Thoracic aorta (tissue), 2 donors: ENCODE results near the gene ARAP2. TPM values are rescaled to one million over a fixed set of nuclear protein-coding genes. Genes with fewer than 3 reads are reported as not detected.

Experiments
- ATAC-seq: fragments of 150-250 bp; one replicate; pipeline ENCODE4 v1.8.0; 2017; ENCODE audit warnings: low read depth; ENCODE audit not compliant: insufficient number of reproducible peaks, low FRiP score
- DNase-seq: peaks from one replicate; pipeline ENCODE4 v3.0.0-alpha.2; 2020; ENCODE audit warnings: low spot score
- H3K27ac ChIP-seq, 2 donors: fragments of 200-600 bp; sonication (generic); 1 replicate in 1 of 2; 2 replicates in 1 of 2; pipeline ENCODE4 v1.5.1; 2016; ENCODE audit warnings: mild to moderate bottlenecking in 2 of 2, moderate library complexity in 2 of 2
- H3K27me3 ChIP-seq: fragments of 200-600 bp; sonication (generic); replicated peaks from 2 replicates; pipeline ENCODE4 v1.6.0; 2016; ENCODE audit warnings: mild to moderate bottlenecking; ENCODE audit not compliant: insufficient read depth
- H3K36me3 ChIP-seq: fragments of 200-600 bp; sonication (generic); one replicate; pipeline ENCODE4 v1.5.1; 2016
- H3K4me1 ChIP-seq, 2 donors: fragments of 200-600 bp; sonication (generic); 1 replicate in 1 of 2; 2 replicates in 1 of 2; pipeline versions ENCODE4 v1.5.1 to v1.6.0; 2016; ENCODE audit warnings: low read depth in 2 of 2, mild to moderate bottlenecking in 1 of 2; ENCODE audit not compliant: control insufficient read depth in 1 of 2
- H3K4me3 ChIP-seq: fragments of 200-600 bp; sonication (generic); 2 replicates; pipeline ENCODE4 v1.5.1; 2016; ENCODE audit warnings: mild to moderate bottlenecking
- H3K9me3 ChIP-seq: fragments of 200-600 bp; sonication (generic); 2 replicates; pipeline ENCODE4 v1.5.1; 2016
- total RNA-seq, 2 donors: library from RNA; depleted of rRNA; stranded (reverse); fragments of >200 nt; gene quantifications; one replicate each; pipeline versions ENCODE4 v1.1.0 to v1.2.3, GENCODE V29; 2016
- TF ChIP-seq, protein P1 (sequence below): fragments of 200-600 bp; sonication (generic); IDR thresholded peaks from one replicate; pipeline ENCODE4 v1.5.1; 2019; ENCODE audit warnings: antibody characterized with exemption

The ARAP2 gene
- total RNA-seq, 2 donors from 2014 or later = 8.3 to 25.3 TPM

DNA sequence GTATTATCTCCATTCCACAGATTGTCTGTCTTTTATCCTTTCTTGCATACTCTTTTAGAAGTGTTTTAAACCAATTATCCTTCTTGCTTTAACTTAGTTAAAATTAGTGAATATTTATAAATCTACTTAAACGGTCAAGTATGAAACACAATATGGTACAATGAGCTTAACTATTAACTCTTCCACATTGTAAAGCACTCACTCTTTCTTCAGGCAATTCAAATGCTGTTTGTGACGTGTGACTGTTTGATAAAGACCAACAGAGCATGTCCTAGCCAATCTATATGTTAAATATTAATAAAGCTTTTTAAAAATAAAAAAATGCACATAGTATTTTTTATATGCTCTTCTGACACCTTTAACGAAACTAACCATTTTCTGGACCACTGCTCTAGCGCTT is 192.7 kb downstream of the ARAP2 start:
- Histone ChIP-seq H3K27ac (no peak overlapping the region), H3K4me1 (no peaks in the 10 kb centered on the region), H3K36me3 (no peaks in the 10 kb centered on the region), H3K4me3 (no peak overlapping the region), H3K27me3 (no peaks in the 10 kb centered on the region), H3K9me3 (no peaks in the 10 kb centered on the region)
- TF ChIP-seq, protein P1, sequence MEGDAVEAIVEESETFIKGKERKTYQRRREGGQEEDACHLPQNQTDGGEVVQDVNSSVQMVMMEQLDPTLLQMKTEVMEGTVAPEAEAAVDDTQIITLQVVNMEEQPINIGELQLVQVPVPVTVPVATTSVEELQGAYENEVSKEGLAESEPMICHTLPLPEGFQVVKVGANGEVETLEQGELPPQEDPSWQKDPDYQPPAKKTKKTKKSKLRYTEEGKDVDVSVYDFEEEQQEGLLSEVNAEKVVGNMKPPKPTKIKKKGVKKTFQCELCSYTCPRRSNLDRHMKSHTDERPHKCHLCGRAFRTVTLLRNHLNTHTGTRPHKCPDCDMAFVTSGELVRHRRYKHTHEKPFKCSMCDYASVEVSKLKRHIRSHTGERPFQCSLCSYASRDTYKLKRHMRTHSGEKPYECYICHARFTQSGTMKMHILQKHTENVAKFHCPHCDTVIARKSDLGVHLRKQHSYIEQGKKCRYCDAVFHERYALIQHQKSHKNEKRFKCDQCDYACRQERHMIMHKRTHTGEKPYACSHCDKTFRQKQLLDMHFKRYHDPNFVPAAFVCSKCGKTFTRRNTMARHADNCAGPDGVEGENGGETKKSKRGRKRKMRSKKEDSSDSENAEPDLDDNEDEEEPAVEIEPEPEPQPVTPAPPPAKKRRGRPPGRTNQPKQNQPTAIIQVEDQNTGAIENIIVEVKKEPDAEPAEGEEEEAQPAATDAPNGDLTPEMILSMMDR = no peak
- ATAC-seq (no peak), DNase-seq (no peak)

DNA sequence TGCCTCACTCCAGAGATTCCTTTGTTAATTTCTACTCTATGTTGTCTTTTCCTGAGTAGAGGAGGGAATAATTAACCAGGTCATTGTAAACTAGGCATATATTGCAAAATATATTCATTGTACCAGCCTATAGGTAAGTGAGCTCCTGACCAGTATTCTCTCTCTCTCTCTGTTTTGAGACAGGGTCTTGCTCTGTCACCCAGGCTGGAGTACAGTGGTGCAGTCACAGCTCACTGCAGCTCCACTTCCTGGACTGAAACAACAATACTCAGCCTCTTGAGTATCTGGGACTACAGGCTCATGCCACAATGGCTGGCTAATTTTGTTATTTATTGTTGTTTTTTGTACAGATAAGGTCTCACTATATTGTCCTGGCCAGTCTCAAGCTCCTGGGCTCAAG is 198.3 kb downstream of the ARAP2 start:
- no peak overlapping the region for H3K27ac ChIP-seq
- no peaks in the 10 kb centered on the region for H3K36me3 ChIP-seq
- DNase-seq (no peak), ATAC-seq (no peak)
- no peaks in the 10 kb centered on the region for H3K9me3 ChIP-seq
- H3K27me3 ChIP-seq = no peaks in the 10 kb centered on the region
- TF ChIP-seq, protein P1 = no peak
- H3K4me1 ChIP-seq = no peaks in the 10 kb centered on the region
- H3K4me3 ChIP-seq = no peak overlapping the region

DNA sequence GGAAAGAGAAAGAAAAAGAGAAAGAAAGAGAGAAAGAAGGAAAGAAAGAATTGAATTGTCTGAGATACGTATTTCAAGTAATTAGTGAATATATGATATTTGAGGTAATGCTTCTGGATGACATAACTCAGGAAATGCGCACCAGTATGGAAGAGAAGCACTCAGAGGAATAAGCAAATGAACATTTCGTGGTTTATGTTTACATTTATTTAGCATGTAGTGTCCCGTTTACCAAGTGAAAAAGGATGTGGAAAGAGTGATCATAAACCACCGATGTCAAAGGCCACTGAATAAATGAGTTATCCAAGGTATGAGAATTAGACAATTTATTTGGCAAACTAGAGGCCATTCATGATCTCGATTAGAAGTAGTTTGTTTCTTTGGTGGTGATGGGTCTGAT is 200.4 kb downstream of the ARAP2 start:
- Histone ChIP-seq H3K27me3 (no peaks in the 10 kb centered on the region), H3K4me3 (no peak overlapping the region), H3K9me3 (no peaks in the 10 kb centered on the region), H3K27ac (no peak overlapping the region), H3K4me1 (no peaks in the 10 kb centered on the region), H3K36me3 (no peaks in the 10 kb centered on the region)
- DNase-seq (no peak), ATAC-seq (no peak)
- TF ChIP-seq, protein P1 = no peak

DNA sequence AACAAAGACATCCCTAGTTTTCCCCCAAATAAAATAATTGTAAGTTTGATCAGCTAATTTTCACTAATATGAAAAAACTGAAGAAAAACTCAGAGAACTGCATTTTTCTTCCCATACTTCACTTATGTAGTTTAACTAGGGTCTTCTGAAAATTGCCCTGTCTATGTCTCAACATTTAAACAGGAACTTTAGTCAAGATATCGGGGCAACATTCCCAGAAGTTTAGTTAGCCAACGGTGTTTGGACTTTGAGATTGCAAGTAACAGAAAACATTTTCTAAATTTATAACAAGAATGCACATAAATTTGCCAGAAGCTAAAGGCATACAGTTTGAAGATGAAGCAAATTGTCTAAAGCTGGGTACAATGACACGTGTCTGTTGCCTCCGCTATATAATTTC is 201.1 kb downstream of the ARAP2 start:
- ATAC-seq = no peak
- Histone ChIP-seq H3K27me3 (no peaks in the 10 kb centered on the region), H3K27ac (no peak overlapping the region), H3K36me3 (no peaks in the 10 kb centered on the region), H3K4me1 (no peaks in the 10 kb centered on the region), H3K9me3 (no peaks in the 10 kb centered on the region), H3K4me3 (no peak overlapping the region)
- no peak for DNase-seq
- TF ChIP-seq, protein P1 = no peak

DNA sequence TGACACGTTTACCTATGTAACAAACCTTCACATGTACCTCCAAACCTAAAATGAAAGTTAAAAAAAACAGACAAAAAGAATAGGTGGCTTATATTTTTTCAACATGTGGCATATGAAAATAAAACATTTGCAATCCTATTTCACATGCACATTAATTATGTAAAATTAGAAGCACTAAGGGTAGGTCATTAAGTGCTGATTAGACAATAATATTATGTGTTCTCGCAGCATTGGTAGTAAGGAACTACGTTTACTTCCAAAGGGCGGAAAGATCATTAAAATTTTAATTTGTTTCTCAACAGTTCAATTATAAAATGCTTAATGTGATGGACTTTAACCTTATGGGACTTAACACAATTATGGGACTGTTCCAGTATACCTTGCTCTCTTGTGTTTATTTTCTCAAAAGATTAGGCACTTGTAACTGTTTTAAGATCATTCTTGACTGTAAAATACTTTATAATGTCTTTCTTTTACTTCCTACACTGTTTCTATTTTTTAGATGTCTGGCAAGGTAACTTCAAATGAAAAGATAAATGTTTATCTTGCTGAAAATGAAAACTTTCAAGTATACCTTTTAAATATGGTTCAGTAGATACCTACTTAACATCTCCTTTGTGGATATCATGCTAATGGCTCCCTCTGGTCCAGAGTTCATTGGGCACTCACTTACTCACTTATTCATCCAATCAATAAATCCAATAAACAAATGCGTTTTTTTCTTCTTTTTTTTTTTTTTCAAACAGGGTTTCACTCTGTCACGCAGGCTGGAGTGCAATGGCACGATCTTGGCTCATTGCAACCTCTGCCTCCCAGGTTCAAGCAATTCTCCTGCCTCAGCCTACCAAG is 202.0 kb downstream of the ARAP2 start:
- TF ChIP-seq, protein P1 = no peak
- no peaks in the 10 kb centered on the region for H3K4me1 ChIP-seq

More for the DNA sequence above, 202.0 kb downstream of the ARAP2 start:
- ATAC-seq = no peak
- Histone ChIP-seq H3K36me3 (no peaks in the 10 kb centered on the region), H3K27ac (no peak overlapping the region), H3K4me3 (no peak overlapping the region), H3K27me3 (no peaks in the 10 kb centered on the region), H3K9me3 (no peaks in the 10 kb centered on the region)
- DNase-seq = no peak
